Pancreas (tissue), 10 donors: ENCODE data around the gene PTBP3. TPM values are rescaled to one million over a fixed set of nuclear protein-coding genes. Genes with fewer than 3 reads are reported as not detected.

Experiments
- ATAC-seq, 4 donors: fragments of 200-7000 bp; cut with Tn5 transposase; one replicate each; pipeline versions ENCODE4 v1.8.0 to v1.9.1; 2020; ENCODE audit warnings: mild to moderate bottlenecking in 4 of 4, moderate library complexity in 4 of 4
- DNase-seq, 6 donors: peaks; one replicate each; pipeline ENCODE4 v3.0.0-alpha.2; 2020
- FAIRE-seq: peaks from 2 replicates; lab custom pipeline; 2012; peaks lifted over from hg19 to GRCh38; lab: Jason Lieb, UNC
- H3K27ac ChIP-seq, 4 donors: fragments of 200-600 bp; sonication (generic); 1 replicate in 3 of 4; 2 replicates in 1 of 4; pipeline versions ENCODE4 v1.5.0 to v1.8.0; 2020
- H3K27me3 ChIP-seq, 4 donors: fragments of 200-600 bp; one replicate each; pipeline ENCODE4 v1.8.0; 2021
- H3K36me3 ChIP-seq, 3 donors: fragments of 200-600 bp; sonication (generic) in 1 of 3; one replicate each; pipeline versions ENCODE4 v1.5.0 to v1.8.0; 2020 to 2021
- H3K4me1 ChIP-seq, 3 donors: fragments of 200-600 bp; one replicate each; pipeline ENCODE4 v1.8.0; 2021
- H3K4me3 ChIP-seq, 4 donors: fragments of 200-600 bp; sonication (generic) in 2 of 4; one replicate each; pipeline versions ENCODE4 v1.5.0 to v1.8.0; 2020 to 2021
- H3K9me3 ChIP-seq, 4 donors: fragments of 200-600 bp; one replicate each; pipeline ENCODE4 v1.8.0; 2021
- CTCF ChIP-seq, 4 donors: fragments of 200-600 bp; sonication (generic) in 3 of 4; IDR thresholded peaks; one replicate each; pipeline versions ENCODE4 v1.5.0 to v1.8.0; 2021; ENCODE audit warnings: antibody characterized with exemption in 4 of 4
- WGBS, 2 donors: extraction: QIAGEN DNeasy Blood & Tissue Kit; methylation state at CpG; one replicate each; pipeline ENCODE4 v1.1.7; 2013; 5-methylcytosine and 5-hydroxymethylcytosine counted together
- intact Hi-C, 3 donors: fragments of 100-400 bp; cut with DNase I; formaldehyde crosslinking; loops; one replicate each; pipeline versions ENCODE4 v1.11.1 to v1.14.2; 2022
- polyA plus RNA-seq, 2 donors: library from polyadenylated mRNA; stranded (reverse); fragments of 200-250 nt; gene quantifications; one replicate each; pipeline ENCODE4 v1.2.3, GENCODE V29; 2013
- total RNA-seq, 6 donors: library from RNA; stranded (reverse); fragmentation: NEBNext Ultra II Directional in 4 of 6; extraction: Animal tissue kit (Norgen Biotek cat#: 25700) in 4 of 6; gene quantifications; one replicate each; pipeline versions ENCODE4 v1.2.1 to v1.2.4, GENCODE V29; 2021 to 2023
- donor health status: healthy with polysubstance abuse.
- donor health status: DM: no; HTN: no; CAD: no; lungs with moderate emphysema.
- donor health status: DM: no; HTN: no; CAD: no.
- donor health status: control.
- donor health status: control.
- donor health status: Bipolar disorder and iron deficiency.
- donor health status: DM: yes; HTN: yes; CAD: no.
- donor health status: DM: no; HTN: no; CAD: no.
- donor health status: DM: no; HTN: no; CAD: no.
- donor health status: DM: yes; HTN: yes; CAD: no.

PTBP3 gene
- total and polyA plus RNA-seq, 8 donors: 4.4 to 51.5 (median 28.3) TPM

GRCh38 chr9:112332674-112332976 lies 794 bp downstream of the PTBP3 start:
- Histone ChIP-seq H3K4me3 (peak overlapping the region; percentile 86 to 97 (median 94)), H3K9me3 (no peaks in the 10 kb centered on the region), H3K27me3 (no peaks in the 10 kb centered on the region), H3K27ac (peak overlapping the region; percentile 95 to 99 (median 98)), H3K4me1 (peaks cover 6 to 32% (median 12%) of the 10 kb centered on the region in 3 donors), H3K36me3 (no peaks in the 10 kb centered on the region)
- ATAC-seq (no peak), DNase-seq (no peak), FAIRE-seq (no peak)
- WGBS, 2 donors: 0% methylated on average over 19 of the region's 19 CpGs
- intact Hi-C loops: no loop called here
- TF ChIP-seq CTCF (IDR thresholded peaks at IDR 0.05): no peak

GRCh38 chr9:112332214-112332613 lies 1.2 kb downstream of the PTBP3 start:
- Histone ChIP-seq H3K4me1 (peaks cover 6 to 28% (median 12%) of the 10 kb centered on the region in 3 donors), H3K27me3 (no peaks in the 10 kb centered on the region), H3K9me3 (no peaks in the 10 kb centered on the region), H3K27ac (peak overlapping the region in 3 of 4 donors; percentile 97 to 99 (median 99)), H3K36me3 (no peaks in the 10 kb centered on the region), H3K4me3 (peak overlapping the region; percentile 86 to 97 (median 94))
- DNase-seq: no peak
- no peak for ATAC-seq
- WGBS, 2 donors: 5 to 6% methylated on average over 4 of the region's 4 CpGs
- FAIRE-seq: no peak
- no peak for TF ChIP-seq CTCF (IDR thresholded peaks at IDR 0.05)
- intact Hi-C loops: no loop called here

- Histone ChIP-seq H3K4me3 (peak overlapping the region in 1 of 4 donors; percentile 95), H3K27me3 (no peaks in the 10 kb centered on the region), H3K9me3 (no peaks in the 10 kb centered on the region), H3K27ac (peak overlapping the region in 1 of 4 donors; percentile 20), H3K4me1 (peaks cover 6 to 28% (median 14%) of the 10 kb centered on the region in 3 donors), H3K36me3 (no peaks in the 10 kb centered on the region)
- ATAC-seq (no peak), FAIRE-seq (no peak), DNase-seq (no peak)
- intact Hi-C loops: no loop called here
- 58 to 67% methylated on average over 4 of the region's 4 CpGs for WGBS, 2 donors
- TF ChIP-seq CTCF (IDR thresholded peaks at IDR 0.05): no peak
Measured at GRCh38 chr9:112331674-112331952, 1.8 kb downstream of the PTBP3 start.

GRCh38 chr9:112328545-112328944 lies 4.9 kb downstream of the PTBP3 start:
- intact Hi-C loops: no loop called here
- peaks cover 0 to 37% (median 27%) of the 10 kb centered on the region in 3 donors for H3K4me1 ChIP-seq

More at GRCh38 chr9:112328545-112328944, 4.9 kb downstream of the PTBP3 start:
- no peaks in the 10 kb centered on the region for H3K9me3 ChIP-seq
- H3K4me3 ChIP-seq: no peak overlapping the region
- TF ChIP-seq CTCF (IDR thresholded peaks at IDR 0.05): no peak
- H3K27me3 ChIP-seq: no peaks in the 10 kb centered on the region
- no peaks in the 10 kb centered on the region for H3K36me3 ChIP-seq
- 84 to 87% methylated on average over 2 of the region's 2 CpGs for WGBS, 2 donors
- DNase-seq (no peak), FAIRE-seq (no peak), ATAC-seq (no peak)
- H3K27ac ChIP-seq: no peak overlapping the region
